Motor neuron (in vitro differentiated cells): ENCODE results near the gene SNAP47. TPM values are rescaled to one million over a fixed set of nuclear protein-coding genes. Genes with fewer than 3 reads are reported as not detected.
A peak's percentile ranks its signal among the peaks of the same experiment; 100 is the strongest.

Experiments used
- ATAC-seq, 8 experiments: fragments of 200-7000 bp; cut with Tn5 transposase; replicated peaks in 6 of 8; 2 replicates each; pipeline ENCODE4 v1.8.0; 2021; ENCODE audit warnings: mild to moderate bottlenecking in 8 of 8, moderate library complexity in 8 of 8
- H3K27ac ChIP-seq, 2 donors: fragments of 250-450 bp; sonication (Bioruptor Pico); 2 replicates each; pipeline ENCODE4 v1.9.0; 2021; ENCODE audit warnings: antibody characterized with exemption in 2 of 2, mild to moderate bottlenecking in 2 of 2, moderate library complexity in 1 of 2
- H3K4me1 ChIP-seq, 2 donors: fragments of 250-450 bp; sonication (Bioruptor Pico); replicated peaks in 1 of 2; 2 replicates each; pipeline ENCODE4 v1.6.1; 2021; ENCODE audit warnings: antibody characterized with exemption in 2 of 2, mild to moderate bottlenecking in 2 of 2, moderate library complexity in 1 of 2
- H3K4me3 ChIP-seq, 5 donors: fragments of 250-450 bp; sonication (Bioruptor Pico); 2 replicates each; pipeline ENCODE4 v1.9.0; 2021; ENCODE audit warnings: antibody characterized with exemption in 5 of 5, mild to moderate bottlenecking in 5 of 5, moderate library complexity in 4 of 5
- WGBS, 10 experiments: fragments of 450-650 bp; shearing (Covaris generic); methylation state at CpG; one replicate each; pipeline ENCODE4 v1.0.0; 2022; 5-methylcytosine and 5-hydroxymethylcytosine counted together
- in situ Hi-C, 9 experiments: fragments of 400-800 bp; cut with MboI; loops; one replicate each; pipeline ENCODE4 v1.15.0; 2021; ENCODE audit warnings: low sequenced_read_pairs in 9 of 9, low pct_unique_long_range_greater_than_20kb in 2 of 9; ENCODE audit not compliant: unreplicated experiment in 9 of 9
- total RNA-seq, 8 experiments: library from RNA; unstranded; fragments of 300-600 nt; gene quantifications; 2 replicates each; pipeline versions ENCODE4 v1.2.3 to v1.2.4, GENCODE V29; 2022

Gene SNAP47
- total RNA-seq, 8 experiments from 2014 or later, result 26.6 to 56.0 (median 40.9) TPM

- Histone ChIP-seq H3K4me3 (no peak overlapping the region), H3K27ac (no peak overlapping the region), H3K4me1 (peaks cover 20 to 28% of the 10 kb centered on the region in 2 donors)
- no peak for ATAC-seq
- in situ Hi-C loops, result loop anchor here in 1 of 9 experiments (25.0 kb wide), 1 partner anchor 240 kb away; no protein-coding TSS in a partner anchor
- 56 to 100% (median 81%) methylated on average over 1 to 6 of the region's 6 CpGs; no CpG with 5 or more reads in 2 of the 10 experiments for WGBS, 10 experiments
Measured at GRCh38 chr1:227726924-227727599, 8.2 kb upstream of the SNAP47 start.

GRCh38 chr1:227728059-227728891, 7.0 kb upstream of the SNAP47 start:
- in situ Hi-C loops, result loop anchor here in 1 of 9 experiments (25.0 kb wide), 1 partner anchor 241 kb away; no protein-coding TSS in a partner anchor
- H3K4me1 ChIP-seq, result peaks cover 20 to 28% of the 10 kb centered on the region in 2 donors
- H3K27ac ChIP-seq, result peak overlapping the region; percentile 5 to 16
- peak overlapping the region; percentile 36 to 44 (median 42) for H3K4me3 ChIP-seq
- peak; percentile 58 to 87 (median 84) for ATAC-seq
- 0 to 13% (median 0%) methylated on average over 1 to 9 of the region's 51 CpGs; no CpG with 5 or more reads in 4 of the 10 experiments for WGBS, 10 experiments

- 27% methylated on average over 2 of the region's 11 CpGs; no CpG with 5 or more reads in 9 of the 10 experiments for WGBS, 10 experiments
- ATAC-seq, result peak in 6 of 8 experiments; percentile 4 to 18 (median 10)
- in situ Hi-C loops, result loop anchor here in 1 of 9 experiments (25.0 kb wide), 1 partner anchor 242 kb away; no protein-coding TSS in a partner anchor
- Histone ChIP-seq H3K27ac (peak overlapping the region; percentile 5 to 16), H3K4me1 (peaks cover 22 to 30% of the 10 kb centered on the region in 2 donors), H3K4me3 (peak overlapping the region; percentile 36 to 44 (median 42))
Measured at GRCh38 chr1:227728892-227729143, 6.4 kb upstream of the SNAP47 start.

GRCh38 chr1:227729144-227729880, 5.9 kb upstream of the SNAP47 start:
- Histone ChIP-seq H3K4me1 (peaks cover 27 to 34% of the 10 kb centered on the region in 2 donors), H3K27ac (peak overlapping the region; percentile 5 to 16), H3K4me3 (peak overlapping the region; percentile 36 to 44 (median 42))
- ATAC-seq, result no peak
- in situ Hi-C loops, result loop anchor here in 1 of 9 experiments (25.0 kb wide), 1 partner anchor 242 kb away; no protein-coding TSS in a partner anchor
- 21 to 100% (median 68%) methylated on average over 1 to 5 of the region's 5 CpGs; no CpG with 5 or more reads in 4 of the 10 experiments for WGBS, 10 experiments

GRCh38 chr1:227729881-227730629, 5.2 kb upstream of the SNAP47 start:
- peak in 7 of 8 experiments; percentile 5 to 31 (median 8) for ATAC-seq
- no peak overlapping the region for H3K4me3 ChIP-seq
- H3K4me1 ChIP-seq, result peaks cover 27 to 34% of the 10 kb centered on the region in 2 donors

GRCh38 chr1:227730630-227731151, 4.5 kb upstream of the SNAP47 start:
- H3K27ac ChIP-seq, result no peak overlapping the region
- peaks cover 27 to 31% of the 10 kb centered on the region in 2 donors for H3K4me1 ChIP-seq
- in situ Hi-C loops, result loop anchor here in 1 of 9 experiments (25.0 kb wide), 1 partner anchor 243 kb away; no protein-coding TSS in a partner anchor
- H3K4me3 ChIP-seq, result no peak overlapping the region
- ATAC-seq, result no peak
- WGBS, 10 experiments, result 33 to 70% (median 63%) methylated on average over 3 to 10 of the region's 16 CpGs; no CpG with 5 or more reads in 4 of the 10 experiments

More at GRCh38 chr1:227729881-227730629, 5.2 kb upstream of the SNAP47 start:
- in situ Hi-C loops, result loop anchor here in 1 of 9 experiments (25.0 kb wide), 1 partner anchor 243 kb away; no protein-coding TSS in a partner anchor
- peak overlapping the region in 1 of 2 donors; percentile 16 for H3K27ac ChIP-seq
- WGBS, 10 experiments, result 0 to 69% (median 47%) methylated on average over 3 to 13 of the region's 13 CpGs; no CpG with 5 or more reads in 4 of the 10 experiments

- WGBS, 10 experiments, result 73 to 93% (median 91%) methylated on average over 1 to 8 of the region's 11 CpGs; no CpG with 5 or more reads in 3 of the 10 experiments
- Histone ChIP-seq H3K27ac (no peak overlapping the region), H3K4me1 (peaks cover 30 to 34% of the 10 kb centered on the region in 2 donors), H3K4me3 (no peak overlapping the region)
- no peak for ATAC-seq
- in situ Hi-C loops, result loop anchor here in 1 of 9 experiments (25.0 kb wide), 1 partner anchor 244 kb away; no protein-coding TSS in a partner anchor
Measured at GRCh38 chr1:227731241-227731677, 4.0 kb upstream of the SNAP47 start.

- in situ Hi-C loops, result loop anchor here in 1 of 9 experiments (25.0 kb wide), 1 partner anchor 245 kb away; no protein-coding TSS in a partner anchor
- WGBS, 10 experiments, result 88 to 100% (median 97%) methylated on average over 1 to 18 of the region's 19 CpGs; no CpG with 5 or more reads in 4 of the 10 experiments
- no peak overlapping the region for H3K27ac ChIP-seq
- peaks cover 30 to 40% of the 10 kb centered on the region in 2 donors for H3K4me1 ChIP-seq
- ATAC-seq, result no peak
- no peak overlapping the region for H3K4me3 ChIP-seq
Measured at GRCh38 chr1:227731696-227732585, 3.3 kb upstream of the SNAP47 start.

- peaks cover 30 to 36% of the 10 kb centered on the region in 2 donors for H3K4me1 ChIP-seq
- no peak for ATAC-seq
- H3K4me3 ChIP-seq, result no peak overlapping the region
Measured at GRCh38 chr1:227732586-227733308, 2.5 kb upstream of the SNAP47 start.

GRCh38 chr1:227733309-227733705, 1.9 kb upstream of the SNAP47 start:
- in situ Hi-C loops, result loop anchor here in 1 of 9 experiments (25.0 kb wide), 1 partner anchor 246 kb away; no protein-coding TSS in a partner anchor
- H3K4me3 ChIP-seq, result no peak overlapping the region
- no peak for ATAC-seq
- H3K4me1 ChIP-seq, result peaks cover 30 to 34% of the 10 kb centered on the region in 2 donors
- WGBS, 10 experiments, result 87 to 96% (median 92%) methylated on average over 3 to 9 of the region's 15 CpGs; no CpG with 5 or more reads in 6 of the 10 experiments
- H3K27ac ChIP-seq, result no peak overlapping the region

More at GRCh38 chr1:227732586-227733308, 2.5 kb upstream of the SNAP47 start:
- WGBS, 10 experiments, result 93 to 100% (median 98%) methylated on average over 2 to 12 of the region's 18 CpGs; no CpG with 5 or more reads in 4 of the 10 experiments
- in situ Hi-C loops, result loop anchor here in 1 of 9 experiments (25.0 kb wide), 1 partner anchor 245 kb away; no protein-coding TSS in a partner anchor
- H3K27ac ChIP-seq, result no peak overlapping the region
